Lower leg skin (tissue), 4 donors: ENCODE measurements around the gene ZMYM4. TPM values are rescaled to one million over a fixed set of nuclear protein-coding genes. Genes with fewer than 3 reads are reported as not detected.

Experiments used
- DNase-seq, 2 donors: peaks; one replicate each; pipeline ENCODE4 v3.0.0-alpha.2; 2019; ENCODE audit warnings: low spot score in 2 of 2
- H3K4me3 ChIP-seq: fragments of 200-600 bp; sonication (generic); 2 replicates; pipeline ENCODE4 v1.5.1; 2017; ENCODE audit warnings: mild to moderate bottlenecking, low read depth; ENCODE audit not compliant: poor library complexity, severe bottlenecking
- POLR2A ChIP-seq, 2 donors: fragments of 450-650 bp; IDR thresholded peaks; one replicate each; pipeline ENCODE4 v1.6.1; 2016 to 2017; ENCODE audit warnings: antibody characterized with exemption in 2 of 2, mild to moderate bottlenecking in 1 of 2, moderate library complexity in 1 of 2
- WGBS, 2 donors: methylation state at CpG; one replicate each; pipeline ENCODE4 v1.1.5; 2018; 5-methylcytosine and 5-hydroxymethylcytosine counted together
- intact Hi-C: fragments of 100-400 bp; cut with DNase I; formaldehyde crosslinking; loops from one replicate; pipeline ENCODE4 v1.15.0; 2023; ENCODE audit warnings: low total_unique reads
- total RNA-seq, 4 donors: library from RNA; depleted of rRNA; stranded (reverse); fragments of >200 nt; gene quantifications; one replicate each; pipeline ENCODE4 v1.1.0, GENCODE V29; 2016
- TF ChIP-seq, protein P1 (sequence below), 3 donors: fragments of 450-650 bp; IDR thresholded peaks; one replicate each; pipeline ENCODE4 v1.5.1; 2016; ENCODE audit warnings: antibody characterized with exemption in 3 of 3, mild to moderate bottlenecking in 3 of 3, moderate library complexity in 2 of 3

ZMYM4 gene
- total RNA-seq, 4 donors from 2014 or later: 12.7 to 20.0 (median 19.3) TPM

DNA sequence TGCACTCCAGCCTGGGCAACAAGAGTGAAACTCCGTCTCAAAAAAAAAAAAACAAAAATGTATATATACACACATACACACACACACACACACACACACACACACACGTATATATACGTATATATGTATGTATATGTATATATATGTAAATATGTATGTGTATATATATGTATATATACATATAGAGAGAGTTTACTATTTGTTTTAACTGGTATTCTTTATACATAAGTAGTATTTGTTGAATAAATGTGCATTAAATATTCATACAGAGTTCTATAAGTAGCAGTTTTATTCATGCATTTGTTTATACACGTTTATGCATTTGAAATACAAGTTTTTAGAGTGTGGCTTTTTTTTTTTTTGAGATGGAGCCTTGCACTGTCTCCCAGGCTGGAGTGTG, 113.6 kb downstream of the ZMYM4 start:
- no peak overlapping the region for H3K4me3 ChIP-seq
- DNase-seq: no peak
- TF ChIP-seq, protein P1, sequence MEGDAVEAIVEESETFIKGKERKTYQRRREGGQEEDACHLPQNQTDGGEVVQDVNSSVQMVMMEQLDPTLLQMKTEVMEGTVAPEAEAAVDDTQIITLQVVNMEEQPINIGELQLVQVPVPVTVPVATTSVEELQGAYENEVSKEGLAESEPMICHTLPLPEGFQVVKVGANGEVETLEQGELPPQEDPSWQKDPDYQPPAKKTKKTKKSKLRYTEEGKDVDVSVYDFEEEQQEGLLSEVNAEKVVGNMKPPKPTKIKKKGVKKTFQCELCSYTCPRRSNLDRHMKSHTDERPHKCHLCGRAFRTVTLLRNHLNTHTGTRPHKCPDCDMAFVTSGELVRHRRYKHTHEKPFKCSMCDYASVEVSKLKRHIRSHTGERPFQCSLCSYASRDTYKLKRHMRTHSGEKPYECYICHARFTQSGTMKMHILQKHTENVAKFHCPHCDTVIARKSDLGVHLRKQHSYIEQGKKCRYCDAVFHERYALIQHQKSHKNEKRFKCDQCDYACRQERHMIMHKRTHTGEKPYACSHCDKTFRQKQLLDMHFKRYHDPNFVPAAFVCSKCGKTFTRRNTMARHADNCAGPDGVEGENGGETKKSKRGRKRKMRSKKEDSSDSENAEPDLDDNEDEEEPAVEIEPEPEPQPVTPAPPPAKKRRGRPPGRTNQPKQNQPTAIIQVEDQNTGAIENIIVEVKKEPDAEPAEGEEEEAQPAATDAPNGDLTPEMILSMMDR (IDR thresholded peaks at IDR 0.05): no peak
- no peak for TF ChIP-seq POLR2A (IDR thresholded peaks at IDR 0.05)
- WGBS, 2 donors: 88 to 90% methylated on average over 4 of the region's 4 CpGs
- intact Hi-C loops: no loop called here

DNA sequence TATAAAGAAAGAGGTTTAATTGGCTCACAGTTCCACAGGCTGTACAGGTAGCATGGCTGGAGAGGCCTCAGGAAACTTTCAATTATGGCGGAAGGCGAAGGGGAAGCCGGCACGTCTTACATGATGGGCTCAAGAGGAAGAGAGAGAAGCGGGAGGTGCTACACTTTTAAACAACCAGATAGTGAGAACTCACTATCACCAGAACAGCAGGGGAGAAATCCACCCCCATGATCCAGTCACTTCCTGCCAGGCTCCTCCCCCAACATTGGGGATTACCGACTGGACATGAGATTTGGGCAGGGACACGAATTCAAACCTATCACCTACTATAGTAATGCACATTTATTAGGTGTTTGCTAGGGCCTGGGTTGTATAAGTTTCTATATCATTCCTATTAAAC, 117.8 kb downstream of the ZMYM4 start:
- TF ChIP-seq POLR2A (IDR thresholded peaks at IDR 0.05): no peak
- TF ChIP-seq, protein P1 (IDR thresholded peaks at IDR 0.05): no peak
- 95 to 96% methylated on average over 7 of the region's 7 CpGs for WGBS, 2 donors

DNA sequence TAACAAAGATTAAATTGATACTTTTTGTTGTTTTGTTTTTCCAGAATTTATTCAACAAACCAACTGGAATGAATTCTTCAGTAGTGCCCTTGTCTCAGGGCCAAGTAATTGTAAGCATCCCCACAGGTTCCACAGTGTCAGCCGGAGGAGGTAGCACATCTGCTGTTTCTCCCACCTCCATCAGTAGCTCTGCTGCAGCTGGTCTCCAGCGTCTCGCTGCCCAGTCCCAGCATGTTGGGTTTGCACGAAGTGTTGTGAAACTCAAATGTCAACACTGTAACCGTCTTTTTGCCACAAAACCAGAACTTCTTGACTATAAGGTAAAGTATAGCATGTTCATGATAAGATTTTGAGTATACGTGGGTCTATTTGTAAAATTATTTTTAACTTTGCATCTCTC, 118.5 kb downstream of the ZMYM4 start:
- 87 to 90% methylated on average over 6 of the region's 6 CpGs for WGBS, 2 donors
- TF ChIP-seq, protein P1 (IDR thresholded peaks at IDR 0.05): no peak
- no peak for TF ChIP-seq POLR2A (IDR thresholded peaks at IDR 0.05)
- intact Hi-C loops: no loop called here
- no peak overlapping the region for H3K4me3 ChIP-seq
- no peak for DNase-seq

More for the DNA sequence above, 117.8 kb downstream of the ZMYM4 start:
- intact Hi-C loops: no loop called here
- H3K4me3 ChIP-seq: no peak overlapping the region
- DNase-seq: no peak

DNA sequence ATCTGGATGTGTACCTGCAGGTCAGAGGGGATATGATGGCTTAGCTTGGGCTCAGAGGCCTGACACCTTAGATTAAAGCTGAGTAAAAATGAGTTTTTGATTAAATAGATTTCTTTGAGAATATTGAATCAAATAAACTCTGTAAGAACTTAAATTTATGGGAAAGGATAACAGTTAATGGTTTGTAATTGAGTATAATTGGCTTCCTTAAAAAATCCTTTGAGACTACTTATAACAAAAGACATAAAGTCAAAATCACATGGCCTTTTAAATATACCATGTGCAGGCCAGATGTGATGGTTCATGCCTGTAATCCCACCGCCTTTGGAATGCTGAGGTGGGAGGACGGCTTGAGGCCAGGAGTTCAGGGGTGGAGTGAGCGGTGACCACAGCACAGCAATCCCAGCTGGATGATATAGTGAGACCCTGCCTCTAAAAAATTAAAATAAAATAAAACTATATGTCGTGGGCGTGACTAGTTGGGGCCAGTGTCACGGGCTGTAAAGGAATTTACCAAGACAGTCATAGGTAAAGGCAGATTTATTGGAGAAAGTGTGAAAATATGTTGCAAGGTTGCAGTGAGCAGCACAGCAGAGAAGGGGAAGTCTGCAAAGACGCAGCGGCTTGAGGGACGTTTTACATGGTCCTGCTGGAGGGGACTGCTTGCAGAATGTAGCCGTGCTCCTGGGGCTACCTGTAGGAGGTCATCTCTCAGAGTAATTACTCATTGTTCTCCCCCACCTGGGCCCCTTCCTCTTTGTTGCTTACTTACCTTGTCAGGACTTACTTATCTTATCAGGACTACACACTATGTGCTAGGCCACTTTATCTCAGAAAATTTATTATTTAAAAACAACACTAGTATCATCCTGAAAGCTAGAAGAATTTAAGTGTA, 122.3 kb downstream of the ZMYM4 start:
- TF ChIP-seq, protein P1 (IDR thresholded peaks at IDR 0.05): no peak
- no peak for TF ChIP-seq POLR2A (IDR thresholded peaks at IDR 0.05)
- DNase-seq: no peak
- intact Hi-C loops: no loop called here
- WGBS, 2 donors: 86 to 93% methylated on average over 10 of the region's 10 CpGs
- no peak overlapping the region for H3K4me3 ChIP-seq

DNA sequence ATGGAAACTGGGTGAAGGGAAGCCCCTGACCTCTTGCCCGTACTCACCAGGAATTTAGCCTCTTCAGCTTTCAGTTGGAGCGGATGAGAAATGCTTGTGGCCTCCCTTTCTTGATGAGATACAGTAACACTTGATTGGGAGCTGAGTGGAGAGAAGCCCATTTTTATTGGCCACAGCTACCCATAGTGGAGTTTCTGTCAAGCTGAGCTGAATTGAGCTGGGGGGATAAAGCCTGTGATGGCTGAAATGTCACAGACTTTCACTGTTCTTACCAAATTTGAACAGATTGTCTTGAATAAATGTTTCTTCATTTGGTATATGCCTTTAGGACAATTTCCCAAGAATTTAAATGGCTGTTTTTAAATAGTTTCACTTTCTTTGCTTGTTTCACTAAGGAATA, 125.9 kb downstream of the ZMYM4 start:
- intact Hi-C loops: no loop called here
- 91 to 94% methylated on average over 2 of the region's 2 CpGs for WGBS, 2 donors
- DNase-seq: no peak
- no peak overlapping the region for H3K4me3 ChIP-seq
- TF ChIP-seq, protein P1 (IDR thresholded peaks at IDR 0.05): no peak
- TF ChIP-seq POLR2A (IDR thresholded peaks at IDR 0.05): no peak
